Astrocyte (in vitro differentiated cells and primary cell): ENCODE measurements around the gene CAPZA2. TPM values are rescaled to one million over a fixed set of nuclear protein-coding genes. Genes with fewer than 3 reads are reported as not detected.
"Not testable (repeated sequence)": the region's sequence is repeated elsewhere in the genome, so short reads cannot be mapped to it uniquely, and the experiment has no call there.

ENCODE experiments used
- DNase-seq: peaks from one replicate; pipeline ENCODE4 v3.0.0-alpha.2; 2010; ENCODE audit warnings: low read depth
- FAIRE-seq: peaks from 2 replicates; lab custom pipeline; 2011; peaks lifted over from hg19 to GRCh38; lab: Jason Lieb, UNC
- H2AFZ ChIP-seq: 2 replicates; pipeline ENCODE4 v1.6.0; 2012; ENCODE audit warnings: low read depth, low read length, inconsistent platforms
- H3K27ac ChIP-seq: 2 replicates; pipeline ENCODE4 v1.5.1; 2011; ENCODE audit warnings: low read depth, low read length, inconsistent platforms
- H3K27me3 ChIP-seq: 2 replicates; pipeline ENCODE4 v1.6.0; 2011; ENCODE audit warnings: low read length, inconsistent platforms; ENCODE audit not compliant: insufficient read depth
- H3K36me3 ChIP-seq: 2 replicates; pipeline ENCODE4 v1.5.1; 2011; ENCODE audit warnings: low read length, inconsistent platforms; ENCODE audit not compliant: insufficient read depth
- H3K4me1 ChIP-seq: 2 replicates; pipeline ENCODE4 v1.5.1; 2011; ENCODE audit warnings: low read length, inconsistent platforms; ENCODE audit not compliant: insufficient read depth
- H3K4me2 ChIP-seq: 2 replicates; pipeline ENCODE4 v1.6.0; 2012; ENCODE audit warnings: low read length, inconsistent platforms
- H3K4me3 ChIP-seq: 2 replicates; pipeline ENCODE4 v1.5.1; 2011; ENCODE audit warnings: low read depth, mild to moderate bottlenecking, low read length, inconsistent platforms; ENCODE audit not compliant: insufficient read depth
- H3K79me2 ChIP-seq: 2 replicates; pipeline ENCODE4 v1.6.0; 2012; ENCODE audit warnings: mild to moderate bottlenecking, low read length, inconsistent platforms; ENCODE audit not compliant: insufficient read depth
- H3K9ac ChIP-seq: 2 replicates; pipeline ENCODE4 v1.6.0; 2012; ENCODE audit warnings: mild to moderate bottlenecking, low read length, inconsistent platforms
- H3K9me3 ChIP-seq: 2 replicates; pipeline ENCODE4 v1.5.1; 2012; ENCODE audit warnings: low read depth, mild to moderate bottlenecking, low read length, inconsistent platforms; ENCODE audit not compliant: insufficient read depth
- H4K20me1 ChIP-seq: 2 replicates; pipeline ENCODE4 v1.6.0; 2012; ENCODE audit warnings: low read length, inconsistent platforms; ENCODE audit not compliant: insufficient read depth
- H3K27ac Mint-ChIP-seq: one replicate; pipeline ENCODE4 v1.8.0; 2021; ENCODE audit warnings: mild to moderate bottlenecking, mixed read lengths; ENCODE audit not compliant: unreplicated experiment
- H3K27me3 Mint-ChIP-seq: one replicate; pipeline ENCODE4 v1.8.0; 2021; ENCODE audit warnings: low read depth, mixed read lengths; ENCODE audit not compliant: unreplicated experiment
- H3K36me3 Mint-ChIP-seq: one replicate; pipeline ENCODE4 v1.8.0; 2021; ENCODE audit warnings: low read depth, mixed read lengths; ENCODE audit not compliant: unreplicated experiment
- H3K4me1 Mint-ChIP-seq: one replicate; pipeline ENCODE4 v1.8.0; 2021; ENCODE audit warnings: low read depth, mixed read lengths; ENCODE audit not compliant: unreplicated experiment
- H3K4me3 Mint-ChIP-seq: one replicate; pipeline ENCODE4 v1.8.0; 2021; ENCODE audit warnings: mild to moderate bottlenecking, moderate library complexity, mixed read lengths; ENCODE audit not compliant: unreplicated experiment
- H3K9me3 Mint-ChIP-seq: one replicate; pipeline ENCODE4 v1.8.0; 2021; ENCODE audit warnings: mild to moderate bottlenecking, mixed read lengths; ENCODE audit not compliant: unreplicated experiment
- EZH2 ChIP-seq: IDR thresholded peaks from 2 replicates; pipeline ENCODE4 v1.6.1; 2012; ENCODE audit warnings: mild to moderate bottlenecking, low read length, inconsistent platforms; ENCODE audit not compliant: insufficient read depth
- total RNA-seq: library from RNA; stranded (reverse); gene quantifications from 2 replicates; pipeline ENCODE4 v1.2.1, GENCODE V29; 2021
- TF ChIP-seq, protein P1 (sequence below): IDR thresholded peaks from 2 replicates; pipeline ENCODE4 v1.5.1; 2011; ENCODE audit warnings: low read depth, mild to moderate bottlenecking, inconsistent platforms, low read length, moderate library complexity; ENCODE audit not compliant: insufficient read depth

CAPZA2 gene
- total RNA-seq, 1 donor from 2014 or later, result 261 TPM

DNA sequence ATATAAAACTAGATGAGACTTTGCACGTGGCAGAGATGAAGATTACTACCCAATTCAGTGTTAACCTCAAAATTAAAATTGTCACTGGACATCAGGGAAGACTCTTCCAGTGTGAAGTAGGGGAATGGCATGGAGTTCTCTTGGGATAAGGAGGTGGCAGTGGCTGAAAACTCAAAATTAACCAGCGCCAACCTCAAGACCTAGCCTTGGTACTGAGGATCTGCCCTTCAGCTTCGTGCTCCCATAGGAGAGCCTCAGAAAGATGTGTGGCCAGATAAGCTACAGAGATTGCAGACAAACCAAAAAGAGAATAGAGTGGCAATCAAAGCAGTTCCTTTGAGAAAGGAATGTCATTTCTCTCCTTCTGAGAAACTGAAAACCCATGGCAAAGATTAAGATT, 47.3 kb upstream of the CAPZA2 start:
- Histone ChIP-seq H3K36me3 (no peaks in the 10 kb centered on the region), H3K9ac (no peak overlapping the region), H3K27ac (no peak overlapping the region), H3K4me3 (no peak overlapping the region), H3K79me2 (no peaks in the 10 kb centered on the region), H3K9me3 (no peaks in the 10 kb centered on the region), H3K4me2 (no peak overlapping the region), H3K27me3 (no peaks in the 10 kb centered on the region), H4K20me1 (no peaks in the 10 kb centered on the region), H2AFZ (no peak overlapping the region), H3K4me1 (no peaks in the 10 kb centered on the region)
- Mint-ChIP-seq H3K4me3 (no peak overlapping the region), H3K27ac (no peak overlapping the region), H3K36me3 (no peaks in the 10 kb centered on the region), H3K9me3 (no peaks in the 10 kb centered on the region), H3K27me3 (peaks cover 5% of the 10 kb centered on the region), H3K4me1 (peaks cover 4% of the 10 kb centered on the region)
- TF ChIP-seq EZH2, result no peak
- TF ChIP-seq, protein P1, sequence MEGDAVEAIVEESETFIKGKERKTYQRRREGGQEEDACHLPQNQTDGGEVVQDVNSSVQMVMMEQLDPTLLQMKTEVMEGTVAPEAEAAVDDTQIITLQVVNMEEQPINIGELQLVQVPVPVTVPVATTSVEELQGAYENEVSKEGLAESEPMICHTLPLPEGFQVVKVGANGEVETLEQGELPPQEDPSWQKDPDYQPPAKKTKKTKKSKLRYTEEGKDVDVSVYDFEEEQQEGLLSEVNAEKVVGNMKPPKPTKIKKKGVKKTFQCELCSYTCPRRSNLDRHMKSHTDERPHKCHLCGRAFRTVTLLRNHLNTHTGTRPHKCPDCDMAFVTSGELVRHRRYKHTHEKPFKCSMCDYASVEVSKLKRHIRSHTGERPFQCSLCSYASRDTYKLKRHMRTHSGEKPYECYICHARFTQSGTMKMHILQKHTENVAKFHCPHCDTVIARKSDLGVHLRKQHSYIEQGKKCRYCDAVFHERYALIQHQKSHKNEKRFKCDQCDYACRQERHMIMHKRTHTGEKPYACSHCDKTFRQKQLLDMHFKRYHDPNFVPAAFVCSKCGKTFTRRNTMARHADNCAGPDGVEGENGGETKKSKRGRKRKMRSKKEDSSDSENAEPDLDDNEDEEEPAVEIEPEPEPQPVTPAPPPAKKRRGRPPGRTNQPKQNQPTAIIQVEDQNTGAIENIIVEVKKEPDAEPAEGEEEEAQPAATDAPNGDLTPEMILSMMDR, result no peak
- DNase-seq (no peak), FAIRE-seq (no peak)

DNA sequence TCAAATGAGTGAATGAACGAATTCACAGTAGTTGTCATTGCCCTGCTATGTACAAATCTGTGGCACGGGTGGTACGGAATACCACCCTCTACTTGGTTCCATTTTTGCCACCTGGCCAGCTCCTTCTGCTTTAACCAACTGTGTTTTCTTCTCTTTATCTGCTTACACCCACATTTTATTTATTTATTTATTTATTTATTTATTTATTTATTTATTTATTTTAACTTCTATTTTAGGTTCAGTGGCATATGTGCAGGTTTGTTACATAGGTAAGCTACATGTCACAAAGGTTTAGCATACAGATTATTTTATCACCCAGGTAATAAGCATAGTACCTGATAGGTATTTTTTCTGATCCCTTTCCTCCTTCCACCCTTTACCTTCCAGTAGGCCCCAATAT, 42.2 kb upstream of the CAPZA2 start:
- no peaks in the 10 kb centered on the region for H3K36me3 Mint-ChIP-seq
- no peak overlapping the region for H3K27ac Mint-ChIP-seq
- Histone ChIP-seq H3K4me1 (no peaks in the 10 kb centered on the region), H3K27me3 (no peaks in the 10 kb centered on the region), H3K4me3 (no peak overlapping the region), H2AFZ (no peak overlapping the region), H3K4me2 (no peak overlapping the region), H3K36me3 (no peaks in the 10 kb centered on the region), H4K20me1 (no peaks in the 10 kb centered on the region), H3K9me3 (no peaks in the 10 kb centered on the region), H3K79me2 (no peaks in the 10 kb centered on the region), H3K9ac (no peak overlapping the region), H3K27ac (no peak overlapping the region)
- peaks cover 5% of the 10 kb centered on the region for H3K27me3 Mint-ChIP-seq
- DNase-seq (no peak), FAIRE-seq (no peak)
- TF ChIP-seq, protein P1, result no peak
- TF ChIP-seq EZH2, result no peak
- no peak overlapping the region for H3K4me3 Mint-ChIP-seq
- peaks cover 8% of the 10 kb centered on the region for H3K9me3 Mint-ChIP-seq
- H3K4me1 Mint-ChIP-seq, result no peaks in the 10 kb centered on the region

DNA sequence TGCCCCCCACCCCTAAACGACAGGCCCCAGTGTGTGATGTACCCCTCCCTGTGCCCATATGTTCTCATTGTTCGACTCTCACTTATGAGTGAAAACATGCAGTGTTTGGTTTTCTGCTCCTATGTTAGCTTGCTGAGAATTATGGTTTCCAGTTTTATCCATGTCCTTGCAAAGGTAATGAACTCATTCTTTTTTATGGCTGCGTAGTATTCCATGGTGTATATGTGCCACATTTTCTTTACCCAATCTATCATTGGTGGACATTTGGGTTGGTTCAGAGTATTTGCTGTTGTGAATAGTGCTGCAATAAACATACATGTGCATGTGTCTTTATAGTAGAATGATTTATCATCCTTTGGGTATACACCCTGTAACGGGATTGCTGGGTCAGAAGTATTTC, 40.7 kb upstream of the CAPZA2 start:
- not testable (repeated sequence) for H3K4me3 Mint-ChIP-seq, H3K36me3 ChIP-seq, H2AFZ ChIP-seq, H3K27me3 ChIP-seq, H3K4me2 ChIP-seq, H3K27me3 Mint-ChIP-seq, H3K27ac ChIP-seq, H4K20me1 ChIP-seq, H3K9me3 ChIP-seq, FAIRE-seq, H3K9me3 Mint-ChIP-seq, DNase-seq, H3K4me1 Mint-ChIP-seq, H3K27ac Mint-ChIP-seq, H3K79me2 ChIP-seq, H3K9ac ChIP-seq, H3K36me3 Mint-ChIP-seq, H3K4me3 ChIP-seq, H3K4me1 ChIP-seq
